Measurements from ENCODE around the gene CARD19. TPM values are rescaled to one million over a fixed set of nuclear protein-coding genes. Genes with fewer than 3 reads are reported as not detected.

CARD19 gene
- total and polyA plus RNA-seq, 9 of the 15 experiments (the other 6 are each of a cell fraction or from before 2014, with no cell fraction given): 0.90 to 34.9 (median 14.6) TPM

- TF ChIP-seq ZNF395 (CRISPR knock-in tag; IDR thresholded peaks at IDR 0.05) (no peak), GATAD2B (IDR thresholded peaks at IDR 0.05; ENCODE audit: borderline replicate concordance) (no peak), THRAP3 (IDR thresholded peaks at IDR 0.05; ENCODE audit: borderline replicate concordance) (no peak), ZNF134 (CRISPR knock-in tag; conservative IDR thresholded peaks at IDR 0.05) (peak; percentile 67), BHLHE40 (IDR thresholded peaks at IDR 0.05; ENCODE audit: low read length) (peak; percentile 76), ZNF277 (CRISPR knock-in tag; IDR thresholded peaks at IDR 0.05; ENCODE audit: borderline replicate concordance) (no peak), AFF1 (IDR thresholded peaks at IDR 0.05; ENCODE audit: low read depth in 1 of 2, partially characterized antibody in 2 of 2) (peak in 1 of 2 experiments; percentile 84), ZNF512 (tag; IDR thresholded peaks at IDR 0.05) (no peak), SMARCC2 (IDR thresholded peaks at IDR 0.05; ENCODE audit: low read depth) (no peak), MAFF (IDR thresholded peaks at IDR 0.05; ENCODE audit: low read length) (peak; percentile 72), LCOR (CRISPR knock-in tag; IDR thresholded peaks at IDR 0.05) (no peak), SMC3 (conservative IDR thresholded peaks at IDR 0.05; ENCODE audit: insufficient read depth, low read depth, low read length) (no peak), FOXK1 (CRISPR knock-in tag; IDR thresholded peaks at IDR 0.05; ENCODE audit: borderline replicate concordance) (no peak), ZNF316 (IDR thresholded peaks at IDR 0.05) (peak; percentile 86), ZNF584 (CRISPR knock-in tag; IDR thresholded peaks at IDR 0.05; ENCODE audit: low read depth) (no peak), GATAD2A (IDR thresholded peaks at IDR 0.05) (no peak), CBFA2T3 (IDR thresholded peaks at IDR 0.05) (0 out of 2 replicates have a peak, but pooled peaks have one; percentile 20), MTF1 (CRISPR knock-in tag; IDR thresholded peaks at IDR 0.05; ENCODE audit: borderline replicate concordance) (no peak), SRSF9 (IDR thresholded peaks at IDR 0.05; ENCODE audit: borderline replicate concordance, low read depth, low read length) (no peak), ZNF445 (CRISPR knock-in tag; IDR thresholded peaks at IDR 0.05; ENCODE audit: low read depth) (no peak), ID3 (CRISPR knock-in tag; IDR thresholded peaks at IDR 0.05) (no peak), ID3 (tag; IDR thresholded peaks at IDR 0.05) (0 out of 2 replicates have a peak, but pooled peaks have one; percentile 46)
These were observed 24.6 kb upstream of the CARD19 start (continued) for GRCh38 chr9:93071464-93071863.

All from K562 (cell line).